ENCODE results near the gene SARDH.

The SARDH gene

DNA sequence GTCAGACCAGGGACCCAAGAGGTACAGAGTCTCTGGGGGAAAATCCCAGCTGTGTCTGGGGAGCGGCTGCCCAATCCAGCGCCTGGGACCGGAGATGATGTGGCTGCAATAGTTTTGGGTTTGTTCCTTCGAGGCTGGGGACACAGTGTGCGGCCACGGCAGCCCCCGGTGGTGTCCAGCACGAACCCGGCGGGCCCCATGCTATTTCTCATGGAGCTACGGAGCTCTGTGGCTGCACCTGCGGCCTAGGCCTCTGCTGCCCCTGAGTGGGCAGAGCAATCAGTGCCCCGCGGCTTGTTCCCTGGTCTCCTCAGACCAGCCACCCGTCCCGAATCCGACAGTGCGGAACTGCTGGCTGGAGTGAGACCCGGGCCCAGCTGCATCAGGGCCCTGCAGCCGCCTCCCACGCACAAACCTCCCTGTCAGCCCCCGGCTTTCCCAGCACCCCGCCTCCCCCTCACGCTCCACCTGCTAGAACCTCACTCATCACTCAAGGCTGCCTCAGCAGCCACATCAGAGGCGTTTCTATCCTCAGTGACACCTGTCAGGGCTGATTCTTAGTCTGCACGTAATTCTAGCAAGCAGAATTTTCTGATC is 29.0 kb downstream of the SARDH start:
- DNase-seq (ENCODE audit: low spot score): no peak
- ChIA-PET CTCF (interaction anchor here (0.7 kb wide), 1 partner anchor 217 kb away, joined by 3 read pairs; no protein-coding TSS in a partner anchor), POLR2A (ENCODE audit: low non-redundant PET) (no interaction called here)
- no peak for TF ChIP-seq CTCF (conservative IDR thresholded peaks at IDR 0.05; ENCODE audit: low read depth)
- H3K27ac ChIP-seq: no peak overlapping the region

DNA sequence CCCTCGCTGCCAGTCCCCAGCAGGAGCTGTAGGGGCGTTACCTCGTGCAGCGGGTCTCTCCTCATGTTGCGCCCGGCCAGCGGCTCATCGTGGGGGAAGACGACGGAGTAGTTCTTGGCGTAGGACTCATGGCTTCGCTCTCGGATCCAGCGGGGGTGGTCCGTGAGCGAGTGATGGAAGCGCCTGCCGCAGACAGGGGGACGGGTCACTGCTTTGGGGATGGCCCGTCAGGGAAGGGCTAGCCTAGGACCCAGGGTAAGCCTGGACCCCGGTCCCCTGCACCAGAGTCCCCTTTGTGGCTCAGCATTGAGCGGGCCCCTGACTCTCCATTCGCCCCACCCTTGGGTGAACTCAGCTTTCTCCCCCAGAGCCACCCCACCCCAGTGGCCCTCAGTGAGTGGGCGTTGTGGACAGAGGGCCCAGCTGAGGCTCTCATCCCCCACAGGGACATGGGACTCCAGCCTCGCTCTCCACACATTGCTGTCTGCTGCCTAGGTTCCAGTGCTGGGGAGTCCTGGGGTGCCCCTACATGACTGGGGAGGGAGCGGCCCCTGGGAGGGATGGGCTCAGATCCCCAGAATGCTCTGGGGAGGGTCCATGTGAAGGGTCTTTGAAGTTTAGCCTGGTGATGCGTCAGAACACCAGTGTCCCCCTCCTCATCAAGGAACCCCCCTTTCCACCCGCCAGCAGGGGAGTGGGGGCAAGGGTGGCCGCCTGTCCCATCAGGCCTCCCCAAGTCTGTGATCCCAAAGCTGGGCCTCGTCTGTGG is 29.7 kb downstream of the SARDH start:
- POLR2A ChIA-PET (ENCODE audit: low non-redundant PET): no interaction called here
- CTCF ChIA-PET: interaction anchor here (0.7 kb wide), 1 partner anchor 217 kb away, joined by 3 read pairs; no protein-coding TSS in a partner anchor
- TF ChIP-seq CTCF (conservative IDR thresholded peaks at IDR 0.05; ENCODE audit: low read depth): no peak
- H3K27ac ChIP-seq: no peak overlapping the region
- no peak for DNase-seq (ENCODE audit: low spot score)

DNA sequence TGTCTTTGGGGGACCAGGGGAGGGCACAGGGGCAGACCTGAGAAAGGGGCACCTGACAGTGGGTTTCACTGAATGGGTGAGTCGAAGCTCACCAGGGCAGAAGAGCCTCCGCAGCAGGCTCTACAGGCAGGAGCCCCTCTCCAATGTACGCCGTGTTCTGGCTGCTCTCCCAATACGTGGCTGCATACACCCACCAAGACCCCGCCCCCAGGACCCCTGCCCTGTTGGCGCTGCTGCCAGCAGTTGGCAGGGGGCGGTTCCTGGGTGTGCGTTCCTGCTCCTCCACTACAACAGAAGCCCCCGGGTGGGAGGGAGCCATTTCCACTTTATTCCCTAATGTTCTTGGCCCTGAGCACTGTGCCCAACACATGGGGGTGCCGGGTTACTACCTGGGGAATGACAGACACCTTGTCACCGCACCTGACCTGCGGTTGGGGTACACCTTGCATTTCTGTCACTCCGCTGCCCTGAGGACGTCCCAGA is 30.3 kb downstream of the SARDH start:
- CTCF ChIA-PET: no interaction called here

DNA sequence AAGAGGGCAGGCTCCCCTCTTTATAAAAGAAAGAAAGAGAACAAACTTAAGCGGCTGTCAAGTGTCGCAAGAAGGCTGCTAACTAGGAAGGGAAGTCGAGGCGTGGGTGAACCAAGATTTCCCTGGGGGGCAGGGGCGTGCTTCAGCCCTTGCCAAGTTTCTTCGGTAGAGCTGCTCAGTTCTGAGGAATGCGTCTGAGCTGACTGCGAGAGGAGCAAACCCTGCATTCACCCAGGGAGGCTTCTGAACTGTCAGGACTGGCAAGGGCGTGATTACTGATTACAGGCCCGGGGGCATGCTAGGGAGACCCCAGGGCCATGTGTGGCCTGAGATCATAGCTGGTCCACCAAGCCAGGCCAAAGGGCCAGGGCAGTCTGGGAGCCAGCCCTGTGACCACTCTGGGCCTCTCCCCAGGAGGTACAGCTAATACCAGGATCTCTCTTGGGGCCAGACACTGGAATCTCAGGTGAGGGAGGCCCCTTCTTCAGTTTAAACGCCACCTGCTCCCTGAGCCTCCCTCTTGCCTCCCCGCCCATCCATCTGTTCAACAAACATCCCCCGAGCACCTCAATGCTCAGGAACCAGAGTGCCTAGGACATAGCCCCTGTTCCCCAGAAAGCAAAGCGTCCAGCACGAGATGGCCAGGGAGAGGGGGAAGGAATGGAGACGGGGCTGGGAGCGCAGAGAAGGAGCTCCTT is 30.9 kb downstream of the SARDH start:
- DNase-seq (ENCODE audit: low spot score): no peak
- CTCF ChIA-PET: no interaction called here
- POLR2A ChIA-PET (ENCODE audit: low non-redundant PET): no interaction called here
- no peak for TF ChIP-seq CTCF (conservative IDR thresholded peaks at IDR 0.05; ENCODE audit: low read depth)
- H3K27ac ChIP-seq: no peak overlapping the region

More for the DNA sequence above, 30.3 kb downstream of the SARDH start:
- POLR2A ChIA-PET (ENCODE audit: low non-redundant PET): no interaction called here
- TF ChIP-seq CTCF (conservative IDR thresholded peaks at IDR 0.05; ENCODE audit: low read depth): no peak
- H3K27ac ChIP-seq: no peak overlapping the region
- no peak for DNase-seq (ENCODE audit: low spot score)

DNA sequence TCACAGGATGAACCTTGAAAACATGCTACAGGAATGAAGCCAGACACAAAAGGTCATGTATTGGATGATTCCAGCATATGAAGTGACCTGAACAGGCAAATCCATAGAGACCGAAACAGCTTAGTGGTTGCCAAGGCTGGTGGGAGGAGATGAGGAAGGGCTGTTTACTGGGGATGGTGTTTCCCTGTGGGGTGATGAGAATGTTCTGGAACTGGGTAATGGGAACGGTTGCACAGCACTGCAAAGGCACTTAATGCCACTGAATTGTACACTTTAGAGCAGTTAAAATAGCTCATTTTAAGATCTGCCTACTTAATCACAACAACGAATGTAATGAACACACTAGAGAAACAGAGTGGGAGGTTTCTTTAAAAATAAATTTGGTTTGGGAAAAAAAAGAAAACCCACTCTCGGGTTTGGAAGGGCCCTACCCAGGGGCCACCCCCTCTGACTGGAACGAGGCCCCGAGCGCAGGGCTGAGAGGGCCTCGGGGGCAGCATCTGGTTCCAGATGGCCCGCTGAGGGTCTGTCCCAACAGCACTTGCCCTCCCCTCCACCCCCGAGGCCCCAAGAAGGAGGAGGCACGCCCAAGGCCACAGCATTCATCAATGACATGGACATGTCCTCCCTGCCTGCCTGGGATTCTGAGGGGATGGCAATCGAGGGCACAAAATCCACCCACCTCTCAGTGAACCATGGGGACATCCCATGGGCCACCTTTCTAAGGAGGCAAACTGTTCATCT is 31.7 kb downstream of the SARDH start:
- POLR2A ChIA-PET (ENCODE audit: low non-redundant PET): no interaction called here
- no peak for DNase-seq (ENCODE audit: low spot score)
- no peak overlapping the region for H3K27ac ChIP-seq
- no peak for TF ChIP-seq CTCF (conservative IDR thresholded peaks at IDR 0.05; ENCODE audit: low read depth)
- CTCF ChIA-PET: interaction anchor here (0.7 kb wide), 1 partner anchor 359 kb away, joined by 4 read pairs; no protein-coding TSS in a partner anchor

GRCh38 chr9:133705576-133705975 is 32.6 kb downstream of the SARDH start:
- no peak for DNase-seq (ENCODE audit: low spot score)
- no peak for TF ChIP-seq CTCF (conservative IDR thresholded peaks at IDR 0.05; ENCODE audit: low read depth)
- no peak overlapping the region for H3K27ac ChIP-seq
- ChIA-PET CTCF (interaction anchor here (0.6 kb wide), 1 partner anchor 519 kb away, joined by 5 read pairs; no protein-coding TSS in a partner anchor), POLR2A (ENCODE audit: low non-redundant PET) (no interaction called here)
